H1 (cell line): ENCODE results near the gene AP1M2. TPM values are rescaled to one million over a fixed set of nuclear protein-coding genes. Genes with fewer than 3 reads are reported as not detected.

Experiments
- CTCF ChIA-PET: fragments of 300-600 bp; sonication (Branson Sonifier 250); formaldehyde crosslinking; loops from one replicate; lab custom pipeline; 2021; ENCODE audit not compliant: partially characterized antibody; lab: Charles Lee
- POLR2A ChIA-PET: fragments of 300-600 bp; sonication (Branson Sonifier 250); formaldehyde crosslinking; loops from one replicate; lab custom pipeline; 2021; ENCODE audit warnings: inconsistent platforms; ENCODE audit not compliant: partially characterized antibody; lab: Charles Lee
- DNase-seq, 2 experiments: peaks; one replicate each; pipeline versions ENCODE4 v3.0.0 to v3.0.0-alpha.2; 2010 to 2022; ENCODE audit warnings: low spot score in 2 of 2, low read depth in 1 of 2, mixed read lengths in 1 of 2
- FAIRE-seq: peaks from 2 replicates; lab custom pipeline; 2011; peaks lifted over from hg19 to GRCh38; lab: Jason Lieb, UNC
- H2AFZ ChIP-seq: 2 replicates; pipeline ENCODE4 v1.8.1; 2012; ENCODE audit warnings: low read length, inconsistent platforms
- H2AK5ac ChIP-seq: 2 replicates; pipeline ENCODE4 v1.6.1; 2013; ENCODE audit warnings: low read depth, low read length
- H2BK120ac ChIP-seq: replicated peaks from 2 replicates; pipeline ENCODE3; 2013; ENCODE audit warnings: low read depth, low read length, inconsistent platforms
- H2BK12ac ChIP-seq: 2 replicates; pipeline ENCODE4 v1.6.1; 2013; ENCODE audit warnings: low read depth, low read length
- H2BK15ac ChIP-seq: 2 replicates; pipeline ENCODE4 v1.6.1; 2013; ENCODE audit warnings: low read length
- H2BK20ac ChIP-seq: 2 replicates; pipeline ENCODE4 v1.6.1; 2013; ENCODE audit warnings: low read length
- H2BK5ac ChIP-seq: 2 replicates; pipeline ENCODE4 v1.6.1; 2013; ENCODE audit warnings: low read depth, low read length
- H3K14ac ChIP-seq: 2 replicates; pipeline ENCODE4 v1.6.1; 2013; ENCODE audit warnings: inconsistent platforms; ENCODE audit not compliant: insufficient read length
- H3K18ac ChIP-seq: 2 replicates; pipeline ENCODE4 v1.6.1; 2013; ENCODE audit warnings: low read length; ENCODE audit errors: extremely low read depth
- H3K23ac ChIP-seq: 2 replicates; pipeline ENCODE4 v1.6.1; 2013; ENCODE audit warnings: inconsistent platforms; ENCODE audit not compliant: insufficient read length
- H3K23me2 ChIP-seq: 2 replicates; pipeline ENCODE4 v1.6.1; 2013; ENCODE audit warnings: low read depth, low read length
- H3K27ac ChIP-seq: 2 replicates; pipeline ENCODE4 v1.6.1; 2011; ENCODE audit warnings: low read depth, low read length, inconsistent platforms
- H3K27me3 ChIP-seq, 4 experiments: replicated peaks in 1 of 4; 1 replicate in 1 of 4; 2 replicates in 3 of 4; pipeline versions ENCODE4 v1.6.1 to v1.8.1; 2011 to 2013; ENCODE audit warnings: low read length in 3 of 4, mild to moderate bottlenecking in 3 of 4, inconsistent platforms in 2 of 4, mixed read lengths in 2 of 4, moderate library complexity in 1 of 4; ENCODE audit not compliant: control insufficient read depth in 3 of 4, insufficient read depth in 3 of 4; ENCODE audit errors: extremely low read depth in 1 of 4
- H3K36me3 ChIP-seq, 4 experiments: 2 replicates each; pipeline versions ENCODE4 v1.6.1 to v1.8.1; 2011 to 2013; ENCODE audit warnings: mild to moderate bottlenecking in 4 of 4, low read length in 3 of 4, moderate library complexity in 2 of 4, control low read depth in 1 of 4, inconsistent platforms in 1 of 4; ENCODE audit not compliant: insufficient read depth in 4 of 4, control insufficient read depth in 2 of 4
- H3K4ac ChIP-seq: replicated peaks from 2 replicates; pipeline ENCODE3; 2013; ENCODE audit warnings: low read length, low read depth, mixed read lengths, inconsistent platforms; ENCODE audit not compliant: insufficient read length
- H3K4me1 ChIP-seq, 4 experiments: replicated peaks in 1 of 4; 1 replicate in 1 of 4; 2 replicates in 3 of 4; pipeline versions ENCODE4 v1.6.1 to v1.8.1; 2011 to 2013; ENCODE audit warnings: low read length in 3 of 4, inconsistent platforms in 2 of 4, mixed read lengths in 1 of 4; ENCODE audit not compliant: insufficient read depth in 4 of 4, control insufficient read depth in 3 of 4
- H3K4me2 ChIP-seq, 2 experiments: 2 replicates each; pipeline versions ENCODE4 v1.6.1 to v1.8.1; 2011 to 2013; ENCODE audit warnings: low read depth in 2 of 2, low read length in 2 of 2, control low read depth in 1 of 2, inconsistent platforms in 1 of 2, mild to moderate bottlenecking in 1 of 2; ENCODE audit not compliant: insufficient read depth in 1 of 2
- H3K4me3 ChIP-seq, 4 experiments: fragments of 200-600, 300-600 bp in 1 of 4; sonication (generic), shearing (Covaris generic), sonication (Bioruptor Twin) in 1 of 4; 2 replicates each; pipeline versions ENCODE4 v1.5.1 to v1.8.1; 2011 to 2016; ENCODE audit warnings: low read length in 4 of 4, low read depth in 3 of 4, control low read depth in 2 of 4, inconsistent platforms in 2 of 4, mild to moderate bottlenecking in 2 of 4, mixed read lengths in 1 of 4, moderate library complexity in 1 of 4; ENCODE audit not compliant: insufficient read depth in 2 of 4; ENCODE audit errors: extremely low read depth in 1 of 4
- H3K56ac ChIP-seq: replicated peaks from 2 replicates; pipeline ENCODE3; 2013; ENCODE audit warnings: low read depth, mild to moderate bottlenecking, mixed read lengths, low read length, inconsistent platforms; ENCODE audit not compliant: insufficient read length
- H3K79me1 ChIP-seq: 2 replicates; pipeline ENCODE4 v1.6.1; 2013; ENCODE audit warnings: low read depth, low read length, control low read depth
- H3K79me2 ChIP-seq, 2 experiments: 2 replicates each; pipeline versions ENCODE4 v1.6.1 to v1.8.1; 2012 to 2013; ENCODE audit warnings: low read length in 2 of 2, mild to moderate bottlenecking in 2 of 2, inconsistent platforms in 1 of 2; ENCODE audit not compliant: insufficient read depth in 2 of 2, control insufficient read depth in 1 of 2
- H3K9ac ChIP-seq, 4 experiments: replicated peaks in 1 of 4; 1 replicate in 1 of 4; 2 replicates in 3 of 4; pipeline versions ENCODE4 v1.6.1 to v1.8.1; 2011 to 2013; ENCODE audit warnings: low read depth in 3 of 4, low read length in 3 of 4, control low read depth in 2 of 4, mild to moderate bottlenecking in 2 of 4, moderate library complexity in 2 of 4, inconsistent platforms in 1 of 4; ENCODE audit errors: extremely low read depth in 1 of 4
- H3K9me3 ChIP-seq, 2 experiments: 2 replicates each; pipeline versions ENCODE4 v1.6.1 to v1.8.1; 2012 to 2013; ENCODE audit warnings: mild to moderate bottlenecking in 2 of 2, moderate library complexity in 2 of 2, control low read depth in 1 of 2, inconsistent platforms in 1 of 2, low read depth in 1 of 2, low read length in 1 of 2, mixed read lengths in 1 of 2; ENCODE audit not compliant: insufficient read depth in 2 of 2
- H4K20me1 ChIP-seq, 2 experiments: replicated peaks in 1 of 2; 2 replicates each; pipeline versions ENCODE3 to v1.8.1; 2011 to 2013; ENCODE audit warnings: inconsistent platforms in 2 of 2, low read length in 2 of 2, mild to moderate bottlenecking in 1 of 2; ENCODE audit not compliant: insufficient read depth in 2 of 2, control insufficient read depth in 1 of 2
- H4K5ac ChIP-seq: 2 replicates; pipeline ENCODE4 v1.6.1; 2013; ENCODE audit warnings: low read length, low read depth, mixed read lengths, inconsistent platforms; ENCODE audit not compliant: insufficient read length
- H4K8ac ChIP-seq: 2 replicates; pipeline ENCODE4 v1.8.0; 2013; ENCODE audit warnings: mild to moderate bottlenecking, moderate library complexity, low read length, inconsistent platforms; ENCODE audit not compliant: insufficient read depth; ENCODE audit errors: extremely low read depth
- H4K91ac ChIP-seq: replicated peaks from 2 replicates; pipeline ENCODE3; 2013; ENCODE audit warnings: low read length, mixed read lengths, inconsistent platforms; ENCODE audit not compliant: insufficient read length
- KDM1A ChIP-seq: fragments of 200-600, 300-600 bp; sonication (generic); IDR thresholded peaks from 2 replicates; pipeline ENCODE4 v1.7.1; 2016; ENCODE audit warnings: mild to moderate bottlenecking, low read length, borderline replicate concordance
- MAFK ChIP-seq: IDR thresholded peaks from 2 replicates; pipeline ENCODE4 v1.6.1; 2012; ENCODE audit warnings: low read depth, mild to moderate bottlenecking, improper control_type of control experiment, low read length
- NANOG ChIP-seq: IDR thresholded peaks from 2 replicates; pipeline ENCODE4 v1.6.1; 2011; ENCODE audit warnings: low read length, low read depth, mild to moderate bottlenecking, inconsistent platforms; ENCODE audit not compliant: insufficient read depth, poor library complexity, severe bottlenecking
- PHF8 ChIP-seq: fragments of 200-600 bp; sonication (generic); conservative IDR thresholded peaks from 2 replicates; pipeline ENCODE4 v1.7.1; 2012; ENCODE audit warnings: low read depth, mild to moderate bottlenecking, inconsistent platforms, low read length, moderate library complexity
- SIRT6 ChIP-seq: IDR thresholded peaks from one replicate; pipeline ENCODE4 v1.7.1; 2012; ENCODE audit warnings: low read length, inconsistent platforms
- ZNF274 ChIP-seq: IDR thresholded peaks from 2 replicates; pipeline ENCODE4 v1.7.0; 2012; ENCODE audit warnings: low read length, borderline replicate concordance; ENCODE audit errors: extremely low read depth
- WGBS, 2 experiments: shearing (Covaris generic) in 1 of 2; methylation state at CpG; one replicate each; pipeline versions ENCODE4 v1.1.6 to v1.1.7; 2013 to 2015; ENCODE audit warnings: low lambda C conversion rate in 2 of 2, mixed read lengths in 2 of 2, inconsistent platforms in 1 of 2, low coverage in 1 of 2, missing lambda C conversion rate in 1 of 2; ENCODE audit not compliant: insufficient replicate concordance in 2 of 2, insufficient coverage in 1 of 2, insufficient read length in 1 of 2; ENCODE audit errors: extremely low coverage in 1 of 2, missing lambda C conversion rate in 1 of 2; 5-methylcytosine and 5-hydroxymethylcytosine counted together
- polyA plus RNA-seq, 7 experiments: library from polyadenylated mRNA; depleted of rRNA in 3 of 7; stranded (reverse) in 5 of 7; unstranded in 2 of 7; fragments of >200 nt in 5 of 7; fragments of 200-250 nt in 2 of 7; gene quantifications; 1 replicate in 5 of 7; 2 replicates in 1 of 7; 4 replicates in 1 of 7; pipeline versions ENCODE4 v1.2.1 to v1.2.3, GENCODE V29; 2011 to 2013; ENCODE audit warnings: missing spikeins in 2 of 7, mixed read lengths in 2 of 7
- total RNA-seq: library from RNA; stranded (reverse); fragmentation: NEBNext Ultra II Directional; extraction: Animal tissue kit (Norgen Biotek cat#: 25700); gene quantifications from 2 replicates; pipeline ENCODE4 v1.2.1, GENCODE V29; 2021
- TF ChIP-seq, protein P1 (sequence below): IDR thresholded peaks from 2 replicates; pipeline ENCODE4 v1.6.1; 2012; ENCODE audit warnings: inconsistent platforms

The AP1M2 gene
- total and polyA plus RNA-seq, 2 of the 8 experiments (the other 6 are each of a cell fraction or from before 2014, with no cell fraction given) = 140 to 161 TPM

- H3K4ac ChIP-seq = no peak overlapping the region
- no peaks in the 10 kb centered on the region for H3K9me3 ChIP-seq
- no peaks in the 10 kb centered on the region for H3K4me1 ChIP-seq
- H2BK15ac ChIP-seq = no peak overlapping the region
- no peak overlapping the region for H3K27ac ChIP-seq
- H2AFZ ChIP-seq = no peak overlapping the region
- FAIRE-seq (no peak), DNase-seq (no peak)
- no peaks in the 10 kb centered on the region for H3K36me3 ChIP-seq
- H2BK12ac ChIP-seq = no peak overlapping the region
- no peaks in the 10 kb centered on the region for H4K20me1 ChIP-seq
- no peak overlapping the region for H3K14ac ChIP-seq
- no peak overlapping the region for H2AK5ac ChIP-seq
- H3K4me2 ChIP-seq = no peak overlapping the region
- no peak overlapping the region for H2BK5ac ChIP-seq
- no peak overlapping the region for H2BK120ac ChIP-seq
- 87% methylated on average over 20 of the region's 20 CpGs; no CpG with 5 or more reads in 1 of the 2 experiments for WGBS, 2 experiments
- no peak overlapping the region for H3K4me3 ChIP-seq
- no peak overlapping the region for H4K5ac ChIP-seq
- H3K79me2 ChIP-seq = no peaks in the 10 kb centered on the region
- no peak overlapping the region for H3K18ac ChIP-seq
- no peak overlapping the region for H2BK20ac ChIP-seq
- no peaks in the 10 kb centered on the region for H3K23me2 ChIP-seq
- H3K9ac ChIP-seq = no peak overlapping the region
- H4K8ac ChIP-seq = no peak overlapping the region
- TF ChIP-seq NANOG (no peak), MAFK (no peak), KDM1A (no peak), PHF8 (no peak), SIRT6 (no peak), ZNF274 (no peak)
- TF ChIP-seq, protein P1, sequence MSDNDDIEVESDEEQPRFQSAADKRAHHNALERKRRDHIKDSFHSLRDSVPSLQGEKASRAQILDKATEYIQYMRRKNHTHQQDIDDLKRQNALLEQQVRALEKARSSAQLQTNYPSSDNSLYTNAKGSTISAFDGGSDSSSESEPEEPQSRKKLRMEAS = no peak
- no peak overlapping the region for H3K23ac ChIP-seq
- no peaks in the 10 kb centered on the region for H3K27me3 ChIP-seq
- no peak overlapping the region for H4K91ac ChIP-seq
- no peaks in the 10 kb centered on the region for H3K79me1 ChIP-seq
- POLR2A ChIA-PET = interaction anchor here (0.9 to 1.4 kb wide), 2 partner anchors 14 to 25 kb away, joined by 3 to 5 read pairs; no protein-coding TSS in a partner anchor
- H3K56ac ChIP-seq = no peak overlapping the region
- CTCF ChIA-PET = interaction anchor here (0.7 to 1.7 kb wide), 7 partner anchors 9 to 32 kb away, joined by 3 to 11 read pairs (median 3); no protein-coding TSS in a partner anchor
These were observed 48.7 kb downstream of the AP1M2 start for GRCh38 chr19:10538204-10538983.
